GM12872 (cell line): Measurements from ENCODE around the gene INCA1.

Experiments
- TF ChIP-seq, protein P1 (sequence below): IDR thresholded peaks from 3 replicates; pipeline ENCODE4 v1.5.1; 2011; ENCODE audit warnings: low read depth, mild to moderate bottlenecking, low read length, moderate library complexity; ENCODE audit not compliant: insufficient read depth

Gene INCA1

DNA sequence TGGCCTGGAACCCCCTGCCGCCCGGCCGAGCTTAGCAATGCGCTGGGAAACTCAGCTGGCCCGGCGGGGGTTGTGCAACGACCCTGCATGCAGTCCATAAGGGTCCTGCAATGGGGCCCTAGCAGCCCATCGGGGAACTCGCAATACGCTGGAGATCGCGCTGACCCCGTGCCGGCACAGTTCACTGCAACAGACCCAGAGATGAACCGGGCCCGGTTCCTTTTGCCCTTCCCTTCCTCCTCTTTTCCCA is 57.9 kb downstream of the INCA1 start:
- TF ChIP-seq, protein P1, sequence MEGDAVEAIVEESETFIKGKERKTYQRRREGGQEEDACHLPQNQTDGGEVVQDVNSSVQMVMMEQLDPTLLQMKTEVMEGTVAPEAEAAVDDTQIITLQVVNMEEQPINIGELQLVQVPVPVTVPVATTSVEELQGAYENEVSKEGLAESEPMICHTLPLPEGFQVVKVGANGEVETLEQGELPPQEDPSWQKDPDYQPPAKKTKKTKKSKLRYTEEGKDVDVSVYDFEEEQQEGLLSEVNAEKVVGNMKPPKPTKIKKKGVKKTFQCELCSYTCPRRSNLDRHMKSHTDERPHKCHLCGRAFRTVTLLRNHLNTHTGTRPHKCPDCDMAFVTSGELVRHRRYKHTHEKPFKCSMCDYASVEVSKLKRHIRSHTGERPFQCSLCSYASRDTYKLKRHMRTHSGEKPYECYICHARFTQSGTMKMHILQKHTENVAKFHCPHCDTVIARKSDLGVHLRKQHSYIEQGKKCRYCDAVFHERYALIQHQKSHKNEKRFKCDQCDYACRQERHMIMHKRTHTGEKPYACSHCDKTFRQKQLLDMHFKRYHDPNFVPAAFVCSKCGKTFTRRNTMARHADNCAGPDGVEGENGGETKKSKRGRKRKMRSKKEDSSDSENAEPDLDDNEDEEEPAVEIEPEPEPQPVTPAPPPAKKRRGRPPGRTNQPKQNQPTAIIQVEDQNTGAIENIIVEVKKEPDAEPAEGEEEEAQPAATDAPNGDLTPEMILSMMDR, result no peak

DNA sequence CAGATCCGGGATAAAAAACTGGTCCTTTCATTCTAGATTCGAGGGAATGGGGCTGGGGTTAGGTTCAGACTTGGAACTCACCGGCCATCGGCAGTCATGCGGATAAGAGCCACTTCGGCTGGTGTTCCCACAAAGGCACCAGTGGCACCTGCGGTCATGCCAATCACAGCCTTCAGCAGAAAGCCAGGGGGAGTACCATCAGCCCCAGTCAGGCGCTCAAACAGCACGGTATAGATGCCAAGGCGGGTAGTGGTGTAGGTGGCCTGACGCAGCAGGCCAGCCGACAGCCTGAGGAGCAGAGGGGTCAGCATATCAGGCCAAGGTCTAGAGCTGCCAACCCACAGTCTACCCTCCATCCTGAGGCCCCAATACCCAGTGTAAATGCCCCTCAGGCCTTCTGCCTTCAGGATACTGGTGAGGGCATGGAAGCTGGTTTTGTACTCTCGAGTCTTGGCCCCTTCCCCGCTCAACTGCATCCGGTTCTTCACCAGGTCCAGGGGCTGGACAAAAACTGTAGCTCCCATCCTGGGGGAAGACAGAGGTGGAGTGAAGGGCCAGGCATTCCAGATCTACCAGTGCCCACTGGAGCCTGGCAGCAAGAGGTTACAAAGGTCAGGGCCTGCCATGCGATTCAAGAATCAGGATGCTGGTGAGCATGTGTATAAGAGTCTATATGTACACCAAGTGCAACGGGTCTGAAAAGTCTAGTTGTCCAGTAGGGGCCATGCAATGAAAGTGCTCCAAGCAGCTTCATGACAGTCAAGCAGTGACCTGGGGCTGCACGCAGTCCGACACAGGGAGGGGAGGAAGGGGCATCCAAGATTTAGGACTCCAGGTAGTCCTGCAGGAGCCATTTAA is 58.4 kb downstream of the INCA1 start:
- TF ChIP-seq, protein P1, result no peak
